ENCODE measurements around the gene NHSL1.

The NHSL1 gene

DNA sequence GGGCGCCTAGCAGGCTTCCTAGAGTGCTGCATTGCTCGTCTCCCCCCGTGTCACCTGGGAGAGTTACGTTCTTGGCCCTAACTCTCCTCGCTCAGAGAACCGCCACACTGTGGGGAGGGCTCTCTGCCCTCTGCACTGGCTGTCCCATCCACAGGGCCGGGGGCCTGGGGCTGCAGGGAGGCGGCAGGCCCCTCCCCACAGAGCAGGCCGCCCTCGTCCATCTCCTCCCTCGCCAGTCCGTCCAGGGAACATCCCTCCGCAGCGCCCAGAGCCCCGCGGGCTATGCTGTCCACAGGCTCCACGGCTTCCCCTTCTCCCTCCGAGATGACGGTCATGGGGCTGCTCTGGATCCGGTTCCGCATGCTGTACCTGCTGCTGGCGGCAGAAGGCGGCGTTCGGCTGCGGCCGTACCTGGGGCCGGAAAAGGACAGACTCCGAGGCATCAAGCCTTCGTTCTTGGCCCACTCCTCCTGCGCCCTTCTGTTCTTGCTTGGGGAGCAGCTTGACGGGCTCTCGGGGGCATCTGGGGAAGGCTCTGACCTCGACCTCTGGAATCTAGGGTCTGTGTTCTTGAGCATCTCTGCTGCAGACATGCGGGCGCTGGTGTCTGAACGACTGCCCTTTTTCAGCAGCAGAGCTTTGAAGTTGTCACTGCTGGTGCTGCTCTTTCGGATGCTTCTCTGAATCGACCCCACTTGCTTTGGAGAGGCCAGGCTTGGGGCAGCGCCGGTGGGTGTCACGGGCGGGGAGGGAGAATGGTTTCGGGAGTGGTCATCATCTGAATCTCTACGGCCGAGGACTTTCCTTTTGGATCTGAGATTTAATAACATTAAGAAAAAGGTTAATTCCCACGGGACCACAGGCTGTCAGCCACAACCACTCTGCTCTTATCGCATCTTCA lies 75.0 kb downstream of the NHSL1 start:
- no peak for FAIRE-seq

DNA sequence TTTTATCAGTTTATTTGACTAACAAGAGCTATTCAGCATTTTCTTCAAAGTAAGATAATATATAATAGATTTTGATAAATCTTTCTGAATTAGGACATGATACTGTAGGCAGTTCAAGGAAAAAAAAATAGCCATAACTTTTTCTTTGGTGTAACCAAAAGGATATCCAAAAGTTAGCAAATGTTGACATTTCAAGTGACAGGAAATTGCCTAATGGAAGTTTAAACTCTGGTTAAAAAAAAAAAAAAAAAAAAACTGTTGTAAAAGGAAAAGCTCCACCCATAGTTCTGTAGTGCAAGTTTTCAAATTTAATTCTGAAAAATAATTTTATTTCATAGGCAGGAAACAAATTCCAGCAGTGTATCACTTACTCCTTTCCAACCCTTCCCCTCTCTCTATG lies 76.4 kb downstream of the NHSL1 start:
- no peak for FAIRE-seq

DNA sequence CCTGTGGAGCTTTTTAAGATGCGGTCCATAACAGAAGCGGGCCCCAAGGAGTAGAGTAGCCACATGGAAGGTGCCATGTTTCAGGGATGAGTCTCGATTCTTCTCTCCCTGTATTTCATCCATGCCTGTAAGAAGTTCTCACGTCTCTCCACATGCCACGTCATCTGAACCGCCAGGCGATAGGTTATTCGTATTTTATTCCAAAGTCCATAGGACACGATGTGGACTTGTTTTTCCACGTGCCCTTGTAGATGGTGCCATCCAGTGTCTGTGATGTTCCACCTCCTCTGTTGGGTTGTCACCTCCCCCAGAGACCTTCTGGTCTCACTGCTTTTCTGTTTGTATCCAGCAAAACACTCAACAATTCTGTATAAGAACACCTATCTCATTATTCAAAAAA lies 77.7 kb downstream of the NHSL1 start:
- FAIRE-seq = no peak

DNA sequence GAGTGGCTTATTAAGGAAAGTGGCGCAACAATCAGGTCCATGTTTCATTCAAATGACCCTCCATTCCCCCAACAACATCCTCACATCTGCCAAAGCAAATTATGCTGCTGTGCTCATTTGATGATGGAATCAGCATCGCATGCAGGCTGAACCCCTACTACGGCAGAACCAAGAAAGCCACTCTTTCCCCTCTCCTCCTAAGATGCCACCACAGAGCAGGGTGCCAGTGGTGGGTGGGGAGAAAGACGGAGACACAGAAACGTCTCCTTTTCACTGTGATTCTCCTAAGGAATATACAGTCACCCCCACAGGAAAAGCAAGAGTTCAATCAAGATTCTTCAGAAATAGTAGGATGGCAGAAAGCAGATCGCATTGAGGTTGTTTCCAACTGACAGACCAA lies 78.2 kb downstream of the NHSL1 start:
- FAIRE-seq = no peak

DNA sequence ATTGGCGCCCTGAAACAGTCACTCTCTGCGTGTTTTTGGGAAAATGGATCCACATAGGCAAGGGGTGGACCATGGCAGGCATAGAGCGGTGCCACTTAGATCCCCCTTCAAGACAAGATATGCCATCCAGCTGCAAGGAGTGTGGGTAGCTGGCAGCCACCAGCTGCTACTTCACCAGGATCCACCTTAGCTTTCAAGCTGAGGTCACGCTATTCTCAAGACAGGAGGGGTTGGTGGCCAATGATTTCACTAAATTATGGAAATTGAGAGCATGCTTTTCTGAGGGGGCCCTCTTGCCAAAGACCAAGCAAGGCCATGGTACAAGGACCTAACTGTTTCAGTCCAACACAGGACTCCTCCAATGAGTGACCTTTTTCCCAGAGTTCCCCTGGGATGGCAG lies 78.9 kb downstream of the NHSL1 start:
- FAIRE-seq = no peak

DNA sequence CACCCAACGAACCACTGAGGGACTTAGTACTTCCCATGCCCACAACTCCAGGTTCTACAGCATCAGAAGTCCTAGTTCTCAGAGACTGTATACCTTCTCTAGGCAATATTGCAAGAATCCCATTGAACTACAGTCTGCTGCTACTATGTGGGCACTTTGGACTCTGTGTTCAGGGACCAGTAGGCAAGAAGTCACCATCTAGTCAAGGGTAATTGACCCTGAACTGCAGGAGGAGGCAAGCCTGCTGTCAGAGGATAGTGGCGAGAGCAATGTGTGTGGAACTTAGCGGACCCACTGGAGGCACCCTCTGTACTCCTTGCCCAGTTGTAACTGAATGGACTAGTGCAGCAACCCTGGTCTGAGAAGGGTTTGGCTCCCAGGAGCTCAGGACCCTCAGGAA lies 79.5 kb downstream of the NHSL1 start:
- no peak for FAIRE-seq

DNA sequence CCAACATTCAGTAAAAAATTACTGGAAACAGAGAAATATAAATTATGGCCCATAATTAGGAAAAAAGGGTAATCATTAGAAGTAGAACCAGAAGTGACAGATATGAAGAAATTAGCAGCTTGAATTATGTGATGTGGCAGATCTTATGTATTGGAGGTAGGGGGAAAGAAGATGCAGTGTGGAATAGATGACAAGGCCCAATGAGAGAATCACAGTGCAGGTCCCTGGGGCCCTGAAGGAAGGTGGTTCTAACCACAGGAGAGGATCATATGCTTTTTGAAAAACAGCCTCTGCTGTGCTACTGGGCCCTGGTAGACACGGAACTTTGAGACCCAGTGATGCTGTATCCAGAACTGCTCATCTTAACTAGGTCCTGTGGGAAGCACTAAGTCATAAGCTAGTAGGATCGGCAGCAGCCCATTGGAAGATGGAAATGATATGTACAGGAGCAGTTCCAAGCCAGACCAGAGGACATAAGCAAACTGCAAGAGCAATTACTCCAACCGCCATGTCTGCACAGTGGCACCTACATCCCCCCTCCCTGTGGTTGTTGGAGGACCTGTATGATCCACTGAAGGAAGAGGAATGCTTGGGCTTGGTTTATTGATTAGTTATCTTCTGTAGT lies 81.1 kb downstream of the NHSL1 start:
- no peak for FAIRE-seq

DNA sequence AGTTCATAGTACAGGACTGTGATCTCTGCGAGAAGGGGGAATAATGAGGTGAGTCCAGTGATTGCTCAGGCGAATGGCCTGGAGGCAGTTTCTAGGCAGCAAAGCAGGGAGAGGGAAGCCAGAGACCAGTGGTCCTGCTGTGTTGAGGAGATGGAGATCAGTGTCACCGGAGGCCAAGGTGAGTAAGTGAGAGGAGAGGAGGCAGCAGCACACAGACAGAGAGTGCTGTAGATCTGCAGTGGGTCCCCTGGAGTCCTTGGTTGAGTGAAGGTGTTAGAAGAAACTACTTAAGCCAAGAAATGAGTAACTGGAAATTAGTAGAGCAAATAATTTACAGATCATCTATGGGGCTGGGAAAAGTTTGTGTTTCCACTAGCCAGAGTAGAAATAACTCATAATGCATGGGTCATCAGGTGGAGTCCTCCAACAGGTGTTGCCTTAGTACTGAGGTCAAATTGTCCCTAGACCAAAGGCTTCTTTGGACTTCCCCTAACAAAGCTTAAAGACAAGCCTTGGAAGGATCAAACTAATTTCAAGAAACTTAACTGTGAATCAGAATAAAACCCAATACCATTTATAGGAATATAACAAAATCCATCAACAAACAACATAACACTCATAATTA lies 81.7 kb downstream of the NHSL1 start:
- no peak for FAIRE-seq

DNA sequence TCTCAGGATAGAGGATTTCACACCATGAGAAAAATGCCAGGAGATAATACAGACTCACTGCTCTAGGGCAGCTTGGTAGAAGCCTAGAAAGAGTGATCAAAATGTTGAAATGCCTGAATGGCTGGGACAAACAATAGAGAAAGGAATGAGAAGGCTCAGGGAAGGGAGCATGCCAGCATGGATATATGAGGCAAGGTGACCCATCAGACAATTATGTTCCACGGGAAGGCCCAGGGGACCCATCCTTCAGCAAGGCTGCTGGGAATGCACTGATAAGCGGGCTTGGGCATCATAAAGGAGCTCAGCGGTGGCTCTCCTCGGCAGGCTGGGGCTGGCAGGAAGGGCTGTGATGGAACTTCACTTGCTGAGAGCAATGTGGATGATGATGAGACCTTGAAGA lies 83.1 kb downstream of the NHSL1 start:
- no peak for FAIRE-seq

DNA sequence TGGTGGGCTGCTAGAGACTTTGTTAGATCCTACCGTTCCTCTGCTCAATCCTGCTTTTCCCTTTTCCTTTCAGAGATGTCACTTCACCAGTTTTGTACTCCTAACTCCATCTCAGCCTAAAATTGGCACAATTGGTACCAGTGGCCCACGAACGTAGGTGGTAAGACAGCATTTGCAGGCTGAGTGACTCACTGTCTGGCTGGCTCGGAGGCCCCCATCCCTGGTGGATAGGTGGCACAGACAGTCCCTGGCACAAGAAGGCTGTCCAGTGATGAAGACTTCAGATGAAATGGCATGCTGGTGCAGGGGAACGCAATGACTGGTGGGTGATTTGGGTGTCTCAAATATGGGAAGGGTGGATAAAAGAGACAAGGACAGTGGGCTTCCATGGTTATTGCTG lies 84.2 kb downstream of the NHSL1 start:
- no peak for FAIRE-seq

DNA sequence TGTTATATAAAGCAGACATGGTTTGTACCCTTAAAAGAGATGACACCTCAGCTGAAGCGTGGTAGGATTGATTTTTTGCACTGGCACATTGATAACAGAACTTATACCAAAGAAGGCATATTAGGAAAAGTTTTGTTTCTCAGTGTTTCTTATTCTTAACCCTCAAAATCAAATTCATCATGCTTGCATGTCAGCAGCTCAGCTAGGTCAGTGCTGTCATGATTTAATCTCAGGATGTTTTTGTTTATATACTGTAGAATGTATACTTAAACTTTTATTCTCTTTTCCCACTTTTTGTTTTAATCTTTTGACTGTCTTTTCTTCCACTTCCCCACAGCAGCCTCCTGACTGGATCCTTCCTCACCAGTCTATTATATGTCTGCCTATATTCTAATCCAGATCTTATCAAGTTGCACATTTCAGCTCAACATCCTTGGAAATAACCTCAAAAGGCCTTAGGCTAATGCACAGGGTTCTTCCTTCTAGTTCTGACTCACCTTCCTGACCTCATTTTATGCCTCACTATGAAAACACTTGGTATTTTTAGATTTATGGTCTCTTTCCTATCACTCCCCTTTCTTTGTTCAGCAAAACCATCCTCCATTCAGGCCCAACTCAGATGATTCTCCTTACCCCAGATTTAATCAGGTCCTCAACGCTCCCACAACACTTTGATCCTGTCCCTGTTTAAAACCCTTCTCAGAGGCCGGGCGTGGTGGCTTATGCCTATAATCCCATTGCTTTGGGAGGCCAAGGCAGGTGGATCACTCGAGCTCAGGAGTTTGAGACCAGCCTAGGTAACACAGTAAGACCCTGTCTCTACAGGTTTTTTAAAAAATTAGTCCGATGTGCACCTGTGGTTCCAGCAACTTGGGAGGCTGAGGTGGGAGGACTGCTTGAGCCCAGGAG lies 88.1 kb downstream of the NHSL1 start:
- no peak for FAIRE-seq

DNA sequence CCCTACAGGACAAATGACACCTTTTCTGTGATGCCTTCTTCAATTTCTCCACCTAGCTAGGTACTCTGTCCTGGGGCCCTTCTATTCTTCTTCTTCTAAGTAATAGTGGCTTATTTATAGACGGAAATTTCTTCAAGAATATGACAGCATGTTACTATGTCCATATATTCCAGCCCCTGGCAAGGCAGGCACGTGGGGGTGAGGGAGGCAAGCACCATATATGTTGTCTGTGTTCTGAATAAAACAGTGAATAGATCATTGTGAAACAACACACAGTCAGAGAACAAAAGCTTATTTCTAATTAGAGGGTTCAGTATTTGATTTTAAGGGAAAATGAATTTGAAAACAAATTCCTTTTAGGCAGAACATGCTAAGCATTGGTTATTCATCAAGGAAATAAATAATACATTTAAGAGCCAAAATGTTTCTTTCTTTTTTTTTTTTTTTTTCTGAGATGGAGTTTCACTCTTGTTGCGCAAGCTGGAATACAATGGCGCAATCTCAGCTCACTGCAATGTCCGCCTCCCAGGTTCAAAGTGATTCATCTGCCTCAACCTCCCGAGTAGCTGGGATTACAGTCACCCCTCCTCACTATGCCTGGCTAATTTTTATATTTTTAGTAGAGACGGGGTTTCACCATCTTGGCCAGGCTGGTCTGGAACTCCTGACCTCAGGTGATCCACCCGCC lies 89.1 kb downstream of the NHSL1 start:
- FAIRE-seq = no peak

DNA sequence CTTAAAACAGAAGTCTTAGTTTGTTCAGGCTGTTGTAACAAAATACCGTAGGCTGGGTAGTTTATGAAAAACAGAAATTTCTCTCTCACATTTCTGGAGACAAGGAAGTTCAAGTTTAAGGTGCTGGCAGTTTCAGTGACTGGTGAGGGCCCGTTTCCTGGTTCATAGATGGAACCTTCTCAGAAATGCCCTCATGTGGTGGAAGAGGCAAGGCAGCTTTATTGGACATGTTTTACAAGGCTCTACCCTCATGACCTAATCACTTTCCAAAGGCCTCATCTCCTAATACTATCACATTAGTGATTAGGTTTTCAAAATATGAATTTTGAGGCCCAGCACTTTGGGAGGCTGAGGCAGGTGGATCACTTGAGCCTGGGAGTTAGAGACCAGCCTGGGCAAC lies 92.9 kb downstream of the NHSL1 start:
- FAIRE-seq = no peak

DNA sequence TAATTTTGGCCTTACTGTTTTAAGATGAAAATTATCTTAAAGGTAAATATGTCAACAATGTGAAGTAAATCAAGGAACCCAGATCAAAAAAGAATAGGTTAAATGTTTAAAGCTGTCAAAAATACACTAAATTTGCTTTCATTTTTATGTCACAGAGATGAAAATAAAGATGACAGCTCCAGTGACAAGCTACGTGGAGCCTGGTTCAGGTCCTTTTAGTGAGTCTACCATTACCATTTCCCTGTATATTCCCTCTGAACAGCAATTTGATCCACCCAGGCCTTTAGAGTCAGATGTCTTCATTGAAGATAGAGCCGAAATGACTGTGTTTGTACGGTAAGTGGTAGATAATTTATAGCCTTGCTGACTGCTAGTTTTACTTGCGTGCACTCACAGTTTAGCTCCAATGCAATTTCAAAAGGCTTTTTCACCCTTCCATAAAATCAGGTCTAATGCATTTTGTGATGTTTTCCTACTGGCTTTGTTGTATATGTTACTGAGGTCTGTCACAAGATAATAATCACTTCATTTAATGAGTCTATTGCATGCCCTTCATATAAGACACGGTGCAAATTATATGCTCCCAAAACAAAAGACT lies 93.4 kb downstream of the NHSL1 start:
- FAIRE-seq = no peak

DNA sequence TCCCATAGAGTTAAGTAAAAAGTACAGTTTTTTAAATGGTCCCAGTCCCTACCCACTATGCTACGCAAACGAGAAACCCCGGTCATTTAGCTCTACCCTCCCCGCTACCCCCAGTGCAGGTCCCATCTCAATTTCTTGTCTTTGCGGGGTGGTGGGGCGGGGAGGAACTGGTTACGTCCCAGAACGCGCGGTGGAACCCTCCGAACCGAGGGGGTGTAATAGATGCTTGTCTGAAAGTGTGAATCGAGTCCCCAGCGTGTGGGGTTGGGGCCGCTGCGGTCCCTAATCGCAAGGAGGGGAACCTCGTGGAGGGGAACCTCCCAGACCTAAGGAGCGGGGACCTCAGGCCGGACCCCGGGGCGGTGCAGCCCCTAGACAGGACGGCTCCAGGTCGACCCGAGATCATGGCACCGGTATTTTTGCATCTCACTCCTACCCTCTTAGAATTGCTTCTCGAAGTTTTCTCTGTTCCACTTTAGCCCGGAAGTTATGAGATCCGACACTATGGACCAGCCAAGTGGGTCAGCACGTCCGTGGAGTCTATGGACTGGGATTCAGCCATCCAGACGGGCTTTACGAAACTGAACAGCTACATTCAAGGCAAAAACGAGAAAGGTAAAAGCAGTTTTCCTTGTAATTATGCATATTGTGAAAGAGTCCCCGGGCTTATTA lies 94.5 kb downstream of the NHSL1 start:
- no peak for FAIRE-seq

DNA sequence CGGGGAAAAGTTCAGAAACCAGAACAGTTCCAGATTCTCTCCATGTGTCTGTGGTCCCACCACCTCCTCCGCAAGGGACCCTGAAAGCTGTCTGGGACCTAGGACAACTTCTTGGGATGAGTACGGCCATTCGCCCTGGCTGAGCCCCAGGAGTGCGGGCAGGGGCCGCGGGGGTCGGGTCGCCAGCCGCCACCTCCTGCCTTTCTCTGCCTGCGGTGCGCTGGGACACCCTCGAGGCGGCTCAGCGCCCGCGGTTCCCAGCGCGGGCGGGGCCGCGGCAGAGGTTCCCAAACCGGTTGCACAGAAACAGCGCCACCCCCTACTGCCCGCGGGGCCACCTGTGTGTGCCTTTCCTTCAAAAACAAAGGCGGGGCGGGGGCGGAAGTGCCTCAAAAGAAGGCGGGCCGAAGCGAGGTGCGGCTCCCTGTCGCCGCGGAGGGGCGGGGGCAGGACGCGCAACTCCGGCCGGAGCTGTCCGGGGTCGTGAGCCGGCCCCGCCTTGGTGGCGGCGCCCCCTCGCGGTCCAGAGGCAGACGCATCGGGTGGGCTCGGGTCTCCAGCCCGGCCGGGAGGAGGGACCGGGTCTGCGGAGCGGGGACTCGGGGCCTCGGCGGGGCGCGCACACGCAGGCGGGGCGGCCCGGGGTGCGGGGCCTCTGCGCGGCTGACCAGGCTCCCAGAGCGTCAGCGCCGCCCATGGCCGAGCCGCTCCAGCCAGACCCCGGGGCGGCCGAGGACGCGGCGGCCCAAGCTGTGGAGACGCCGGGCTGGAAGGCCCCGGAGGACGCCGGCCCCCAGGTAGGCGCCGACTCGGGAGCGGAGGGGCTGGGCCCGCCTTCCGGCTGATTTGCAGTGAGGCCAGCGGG lies 95.3 kb downstream of the NHSL1 start, which contains the start of gene HEBP2:
Gene HEBP2, plus strand, starts transcription at position 423 of the 865 bp plus-strand sequence. Its CDS starts 273 bp downstream, at position 696.
- FAIRE-seq = no peak

DNA sequence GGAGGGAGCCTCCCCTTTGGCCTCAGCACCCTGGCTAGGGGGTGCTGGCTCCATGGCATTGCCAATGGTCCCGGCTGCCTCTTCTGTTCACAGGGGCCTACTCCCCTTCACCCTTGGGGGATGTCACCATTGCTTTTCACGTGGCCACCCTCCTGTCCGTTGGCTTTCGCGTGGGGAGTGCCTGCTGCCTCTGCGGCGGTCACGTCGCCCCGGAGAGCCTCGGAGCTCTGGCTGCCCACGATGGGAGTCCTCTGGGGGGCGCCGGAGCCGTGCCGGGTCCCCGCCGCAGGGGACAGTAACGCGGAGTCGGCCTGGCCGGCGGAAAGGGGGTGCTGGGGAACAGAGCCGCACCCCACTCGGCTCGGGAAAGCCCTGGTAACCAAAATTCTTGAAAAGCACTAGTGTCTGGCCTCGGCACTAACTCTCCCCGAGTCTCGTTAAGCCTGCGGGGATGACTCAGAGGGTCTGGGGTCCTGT lies 95.9 kb downstream of the NHSL1 start:
- no peak for FAIRE-seq

DNA sequence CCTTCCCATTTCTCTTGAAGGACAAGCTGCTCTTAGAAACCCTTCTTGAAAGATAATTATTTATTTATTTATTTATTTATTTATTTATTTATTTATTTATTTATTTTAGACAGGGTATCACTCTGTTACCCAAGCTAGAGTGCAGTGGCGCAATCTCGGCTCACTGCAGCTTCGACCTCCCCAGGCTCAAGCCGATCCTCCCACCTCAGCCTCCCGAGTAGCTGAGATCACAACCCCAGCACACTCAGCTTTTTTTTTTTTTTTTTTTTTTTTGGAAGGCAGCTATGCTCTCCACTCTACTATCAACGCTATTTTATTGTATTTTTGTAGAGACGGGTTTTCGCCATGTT lies 96.5 kb downstream of the NHSL1 start:
- FAIRE-seq = no peak

DNA sequence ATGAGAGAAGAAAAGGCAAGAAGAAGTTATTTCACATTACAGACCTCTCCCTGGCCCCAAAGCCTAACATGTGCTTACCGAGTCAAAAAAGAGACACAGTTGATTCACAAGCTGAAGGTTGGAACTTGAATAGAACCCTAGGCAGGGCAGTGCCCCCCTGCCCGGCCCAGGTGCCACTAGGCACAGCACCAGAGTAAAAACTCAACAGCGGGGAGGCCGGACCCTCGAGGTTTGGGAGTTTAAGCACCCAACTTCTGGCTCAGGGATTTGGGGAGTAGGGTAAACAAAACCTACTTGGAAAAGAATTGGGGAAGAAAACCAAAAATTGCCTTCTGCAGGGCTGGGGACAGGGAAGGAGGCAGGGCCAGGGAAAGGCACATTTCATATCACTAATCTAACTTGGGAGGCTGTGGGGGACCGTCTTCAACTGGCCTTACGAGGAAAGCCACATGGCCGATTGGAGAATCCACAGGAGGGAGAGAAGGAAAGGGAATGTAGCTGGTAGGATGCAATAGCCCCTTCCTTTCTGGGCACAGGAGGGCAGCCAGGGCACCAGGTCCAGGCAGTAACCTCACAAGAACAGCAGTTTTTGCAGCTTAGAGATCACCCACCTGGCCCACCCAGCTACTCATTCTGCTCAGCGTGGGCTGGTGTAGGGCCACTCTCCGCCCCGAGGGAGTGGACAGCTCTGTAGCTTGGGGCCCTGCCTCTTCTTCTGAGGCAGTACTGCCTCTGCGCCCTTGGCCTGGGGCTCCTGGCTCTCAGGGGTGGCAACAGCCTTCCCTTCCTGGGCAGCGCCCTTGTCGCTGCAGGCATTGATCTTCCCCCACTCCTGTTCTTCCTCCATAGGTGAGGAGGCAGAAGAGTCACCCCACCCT lies 97.1 kb downstream of the NHSL1 start:
- no peak for FAIRE-seq

Measured in TTC549 (cell line).